ENCODE results near the gene RBM23. TPM values are rescaled to one million over a fixed set of nuclear protein-coding genes. Genes with fewer than 3 reads are reported as not detected.

Gene RBM23
- total RNA-seq, 1 donor from 2014 or later: 73.4 TPM

DNA sequence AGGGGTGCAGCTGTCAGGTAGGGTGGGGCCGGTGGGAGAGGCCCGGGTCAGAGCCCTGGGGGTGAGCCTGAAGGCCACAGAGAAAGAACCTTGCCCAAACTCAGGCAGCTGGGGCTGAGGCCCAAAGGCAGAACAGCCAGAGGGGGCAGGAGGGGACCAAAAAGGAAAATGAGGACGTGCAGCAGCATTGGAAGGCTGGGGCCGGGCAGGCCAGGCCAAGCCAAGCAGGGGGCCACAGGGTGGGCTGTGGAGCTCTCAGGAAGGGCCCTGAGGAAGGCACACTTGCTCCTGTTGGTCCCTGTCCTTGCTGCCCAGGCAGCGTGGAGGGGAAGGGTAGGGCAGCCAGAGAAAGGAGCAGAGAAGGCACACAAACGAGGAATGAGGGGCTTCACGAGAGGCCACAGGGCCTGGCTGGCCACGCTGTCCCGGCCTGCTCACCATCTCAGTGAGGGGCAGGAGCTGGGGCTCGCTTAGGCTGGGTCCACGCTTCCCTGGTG lies 72.1 kb downstream of the RBM23 start:
- no peak for FAIRE-seq
- DNase-seq (ENCODE audit: low spot score in 2 of 2): no peak

DNA sequence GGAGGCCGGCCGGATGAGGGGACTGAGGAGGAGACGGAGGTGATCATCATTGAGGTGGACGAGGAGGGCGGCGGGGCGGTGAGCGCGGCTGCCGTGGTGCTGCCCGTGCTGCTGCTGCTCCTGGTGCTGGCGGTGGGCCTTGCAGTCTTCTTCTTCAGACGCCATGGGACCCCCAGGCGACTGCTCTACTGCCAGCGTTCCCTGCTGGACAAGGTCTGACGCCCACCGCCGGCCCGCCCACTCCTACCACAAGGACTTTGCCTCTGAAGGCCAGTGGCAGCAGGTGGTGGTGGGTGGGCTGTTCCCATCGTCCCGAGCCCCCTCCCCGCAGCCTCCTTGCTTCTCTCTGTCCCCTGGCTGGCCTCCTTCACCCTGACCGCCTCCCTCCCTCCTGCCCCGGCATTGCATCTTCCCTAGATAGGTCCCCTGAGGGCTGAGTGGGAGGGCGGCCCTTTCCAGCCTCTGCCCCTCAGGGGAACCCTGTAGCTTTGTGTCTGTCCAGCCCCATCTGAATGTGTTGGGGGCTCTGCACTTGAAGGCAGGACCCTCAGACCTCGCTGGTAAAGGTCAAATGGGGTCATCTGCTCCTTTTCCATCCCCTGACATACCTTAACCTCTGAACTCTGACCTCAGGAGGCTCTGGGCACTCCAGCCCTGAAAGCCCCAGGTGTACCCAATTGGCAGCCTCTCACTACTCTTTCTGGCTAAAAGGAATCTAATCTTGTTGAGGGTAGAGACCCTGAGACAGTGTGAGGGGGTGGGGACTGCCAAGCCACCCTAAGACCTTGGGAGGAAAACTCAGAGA lies 72.9 kb downstream of the RBM23 start:
- no peak for DNase-seq (ENCODE audit: low spot score in 2 of 2)
- FAIRE-seq: no peak

DNA sequence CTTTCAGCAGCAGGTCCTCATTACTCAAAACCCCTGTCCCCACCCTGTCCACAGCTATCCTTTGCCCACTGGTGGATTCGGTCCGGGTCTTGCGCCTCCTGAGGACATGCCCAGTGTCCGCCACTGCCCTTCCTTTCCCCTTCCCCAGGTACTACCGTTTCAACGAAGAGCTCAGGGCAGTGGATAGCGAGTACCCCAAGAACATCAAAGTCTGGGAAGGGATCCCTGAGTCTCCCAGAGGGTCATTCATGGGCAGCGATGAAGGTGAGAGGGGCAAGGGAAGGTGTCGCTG lies 73.9 kb downstream of the RBM23 start:
- no peak for FAIRE-seq
- DNase-seq (ENCODE audit: low spot score in 2 of 2): no peak

DNA sequence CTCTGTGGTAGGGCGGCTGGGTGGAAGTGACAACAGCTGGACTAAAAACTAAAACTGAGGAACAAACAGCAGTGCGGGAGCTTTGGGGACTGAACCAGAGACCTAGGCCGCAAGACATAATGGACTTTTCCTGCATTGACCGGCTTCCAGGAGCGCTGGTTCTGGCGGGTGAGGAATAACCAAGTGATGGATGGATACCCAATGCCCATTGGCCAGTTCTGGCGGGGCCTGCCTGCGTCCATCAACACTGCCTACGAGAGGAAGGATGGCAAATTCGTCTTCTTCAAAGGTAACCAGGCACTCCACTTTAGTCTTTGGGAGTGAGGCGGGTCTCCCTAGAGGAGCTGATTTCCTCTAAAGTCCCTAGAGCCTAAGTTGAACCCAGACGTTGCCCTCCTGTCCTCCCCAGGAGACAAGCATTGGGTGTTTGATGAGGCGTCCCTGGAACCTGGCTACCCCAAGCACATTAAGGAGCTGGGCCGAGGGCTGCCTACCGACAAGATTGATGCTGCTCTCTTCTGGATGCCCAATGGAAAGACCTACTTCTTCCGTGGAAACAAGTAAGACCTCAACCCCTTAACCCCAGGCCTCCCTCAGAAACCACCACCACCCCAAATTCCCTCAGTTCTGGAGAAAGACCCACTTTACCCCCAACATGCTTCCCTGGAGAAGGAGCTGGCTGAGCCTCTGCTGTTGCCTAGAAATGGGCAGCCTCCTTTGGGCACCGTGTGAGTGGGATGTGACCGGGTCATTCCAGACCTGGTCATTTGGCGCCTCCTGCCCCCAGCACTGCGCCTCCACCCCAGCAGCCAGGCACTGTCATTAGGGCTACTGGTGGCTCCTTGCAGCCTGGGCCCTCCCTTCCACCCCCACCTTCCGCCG lies 74.5 kb downstream of the RBM23 start:
- FAIRE-seq: no peak

More for the DNA sequence above, 74.5 kb downstream of the RBM23 start:
- no peak for DNase-seq (ENCODE audit: low spot score in 2 of 2)

Small RNAs within 50 kb of the gene (small RNA-seq; reads per million reads assigned to genes)
- not detected for gene RF00019

Other genes starting within 250 kb of the RBM23 start
- 28.9 TPM for gene OXA1L, start 152.5 kb downstream of the RBM23 start, total RNA-seq
- gene SLC7A7, start 103.7 kb downstream of the RBM23 start, total RNA-seq: 2.0 TPM
- 13.9 TPM for gene MRPL52, start 89.3 kb downstream of the RBM23 start, total RNA-seq
- 6.9 TPM for gene MMP14, start 82.6 kb downstream of the RBM23 start, total RNA-seq
- 2.9 TPM for gene LRP10, start 47.4 kb downstream of the RBM23 start, total RNA-seq
- 2.4 TPM for gene REM2, start 35.9 kb downstream of the RBM23 start, total RNA-seq
- 61.1 TPM for gene PRMT5, start 10.2 kb upstream of the RBM23 start, total RNA-seq
- gene HAUS4, start 37.9 kb upstream of the RBM23 start, total RNA-seq: 23.2 TPM
- gene AJUBA, start 63.4 kb upstream of the RBM23 start, total RNA-seq: 4.5 TPM
- gene C14orf93, start 91.0 kb upstream of the RBM23 start, total RNA-seq: 4.5 TPM
- gene PSMB5, start 115.8 kb upstream of the RBM23 start, total RNA-seq: 194 TPM
- under 0.01 TPM for gene PSMB11, start 123.1 kb upstream of the RBM23 start, total RNA-seq
- 9.4 TPM for gene CDH24, start 138.4 kb upstream of the RBM23 start, total RNA-seq
- 73.0 TPM for gene ACIN1, start 176.0 kb upstream of the RBM23 start, total RNA-seq
- gene C14orf119, start 176.4 kb upstream of the RBM23 start, total RNA-seq: 22.0 TPM
- not detected for gene CIROP, start 185.8 kb upstream of the RBM23 start, total RNA-seq
- gene CEBPE, start 200.1 kb upstream of the RBM23 start, total RNA-seq: not detected

Measured in frontal cortex (tissue), 4 donors.